HUDEP-2 (cell line): ENCODE results near the gene GTF2IRD1.
"Not testable (repeated sequence)": the region's sequence is repeated elsewhere in the genome, so short reads cannot be mapped to it uniquely, and the experiment has no call there.

Experiments used
- DNase-seq, 76 experiments: peaks; one replicate each; lab custom pipeline; 2025; ENCODE audit not compliant: unreplicated experiment in 76 of 76; lab: John Stamatoyannopoulos, UW

The GTF2IRD1 gene

GRCh38 chr7:74453322-74454011, at the start of gene GTF2IRD1:
Gene GTF2IRD1, plus strand, starts transcription at chr7:74453906. Its CDS starts 54,175 bp downstream, at chr7:74508081.
- peak in 21 of 76 experiments; percentile 7 to 60 (median 25) for DNase-seq

- DNase-seq = no peak
Measured at GRCh38 chr7:74404388-74404700, 49.4 kb upstream of the GTF2IRD1 start.

GRCh38 chr7:74404741-74405140, 49.0 kb upstream of the GTF2IRD1 start:
- no peak for DNase-seq

- peak in 2 of 76 experiments; percentile 9 for DNase-seq
Measured at GRCh38 chr7:74405191-74405898, 48.4 kb upstream of the GTF2IRD1 start.

- no peak for DNase-seq
Measured at GRCh38 chr7:74405899-74406512, 47.7 kb upstream of the GTF2IRD1 start.

GRCh38 chr7:74407958-74408357, 45.7 kb upstream of the GTF2IRD1 start:
- no peak for DNase-seq

GRCh38 chr7:74409571-74409970, 44.1 kb upstream of the GTF2IRD1 start:
- DNase-seq = no peak

GRCh38 chr7:74410772-74411171, 42.9 kb upstream of the GTF2IRD1 start:
- DNase-seq = no peak

- not testable (repeated sequence) for DNase-seq
Measured at GRCh38 chr7:74411571-74411970, 42.1 kb upstream of the GTF2IRD1 start.

GRCh38 chr7:74412056-74412455, 41.6 kb upstream of the GTF2IRD1 start:
- DNase-seq = no peak

- no peak for DNase-seq
Measured at GRCh38 chr7:74412603-74413002, 41.1 kb upstream of the GTF2IRD1 start.

GRCh38 chr7:74414595-74415333, 38.9 kb upstream of the GTF2IRD1 start:
- DNase-seq = not testable (repeated sequence)

GRCh38 chr7:74417419-74417971, 36.2 kb upstream of the GTF2IRD1 start:
- DNase-seq = peak in 43 of 76 experiments; percentile 1 to 60 (median 24)

- DNase-seq = no peak
Measured at GRCh38 chr7:74418076-74418475, 35.6 kb upstream of the GTF2IRD1 start.

- DNase-seq = no peak
Measured at GRCh38 chr7:74418538-74418937, 35.2 kb upstream of the GTF2IRD1 start.

- not testable (repeated sequence) for DNase-seq
Measured at GRCh38 chr7:74419232-74419631, 34.5 kb upstream of the GTF2IRD1 start.

GRCh38 chr7:74420006-74420405, 33.7 kb upstream of the GTF2IRD1 start:
- DNase-seq = no peak

- no peak for DNase-seq
Measured at GRCh38 chr7:74424291-74424880, 29.3 kb upstream of the GTF2IRD1 start.

- no peak for DNase-seq
Measured at GRCh38 chr7:74428023-74428422, 25.7 kb upstream of the GTF2IRD1 start.

GRCh38 chr7:74429153-74429747, 24.5 kb upstream of the GTF2IRD1 start:
- DNase-seq = no peak
